SK-N-SH (cell line): ENCODE measurements around the gene CYS1. TPM values are rescaled to one million over a fixed set of nuclear protein-coding genes. Genes with fewer than 3 reads are reported as not detected.

Source experiments
- CTCF ChIA-PET: fragments of 300-600, 350-600 bp; formaldehyde crosslinking; extraction: SDS; loops from one replicate; lab custom pipeline; 2021; lab: Yijun Ruan, JAX
- POLR2A ChIA-PET: fragments of 350-600 bp; sonication (Branson Sonifier 250); formaldehyde crosslinking; extraction: SDS; loops from one replicate; lab custom pipeline; 2020; ENCODE audit warnings: antibody characterized with exemption, inconsistent platforms; lab: Yijun Ruan, JAX
- DNase-seq: peaks from one replicate; pipeline ENCODE4 v3.0.0; 2012
- H2AFZ ChIP-seq: fragments of 200-600 bp; sonication (generic); 2 replicates; pipeline ENCODE4 v1.8.1; 2016; ENCODE audit warnings: antibody characterized with exemption, mild to moderate bottlenecking, low read depth
- H3F3A ChIP-seq: fragments of 200-600 bp; sonication (generic); replicated peaks from 2 replicates; pipeline ENCODE3; 2016; ENCODE audit warnings: antibody characterized with exemption, mild to moderate bottlenecking; ENCODE audit not compliant: insufficient read depth
- H3K27ac ChIP-seq, 2 experiments: fragments of 200-500 bp in 1 of 2; fragments of 200-600 bp in 1 of 2; sonication (Bioruptor generic) in 1 of 2; sonication (generic), shearing (Covaris generic) in 1 of 2; 2 replicates each; pipeline versions ENCODE4 v1.5.1 to v1.6.1; 2014 to 2016; ENCODE audit warnings: low read depth in 2 of 2, inconsistent platforms in 1 of 2, low read length in 1 of 2, mild to moderate bottlenecking in 1 of 2, mixed read lengths in 1 of 2
- H3K27me3 ChIP-seq: fragments of 200-600 bp; sonication (generic), shearing (Covaris generic); 2 replicates; pipeline ENCODE4 v1.6.1; 2016; ENCODE audit warnings: mixed run types; ENCODE audit not compliant: insufficient read depth
- H3K36me3 ChIP-seq, 2 experiments: fragments of 200-500 bp in 1 of 2; fragments of 200-600 bp in 1 of 2; sonication (Bioruptor generic) in 1 of 2; sonication (generic) in 1 of 2; replicated peaks in 1 of 2; 2 replicates each; pipeline versions ENCODE3 to v1.5.1; 2014 to 2016; ENCODE audit warnings: low read length in 1 of 2, mild to moderate bottlenecking in 1 of 2; ENCODE audit not compliant: insufficient read depth in 2 of 2, control insufficient read depth in 1 of 2
- H3K4me1 ChIP-seq, 2 experiments: fragments of 200-500 bp in 1 of 2; fragments of 200-600 bp in 1 of 2; sonication (Bioruptor generic) in 1 of 2; sonication (generic), shearing (Covaris generic) in 1 of 2; 2 replicates each; pipeline versions ENCODE4 v1.5.1 to v1.6.1; 2014 to 2016; ENCODE audit warnings: low read depth in 1 of 2, low read length in 1 of 2, mixed run types in 1 of 2; ENCODE audit not compliant: insufficient read depth in 2 of 2, control insufficient read depth in 1 of 2
- H3K4me2 ChIP-seq: fragments of 200-600 bp; sonication (generic), shearing (Covaris generic); 2 replicates; pipeline ENCODE4 v1.6.1; 2017; ENCODE audit warnings: mixed run types
- H3K4me3 ChIP-seq, 2 experiments: fragments of 200-500 bp in 1 of 2; fragments of 200-600 bp in 1 of 2; sonication (Bioruptor generic) in 1 of 2; sonication (generic), shearing (Covaris generic) in 1 of 2; 2 replicates each; pipeline versions ENCODE4 v1.5.1 to v1.8.1; 2014 to 2016; ENCODE audit warnings: low read depth in 2 of 2, inconsistent platforms in 1 of 2, low read length in 1 of 2, mild to moderate bottlenecking in 1 of 2, mixed read lengths in 1 of 2, moderate library complexity in 1 of 2
- H3K79me2 ChIP-seq: fragments of 200-600 bp; sonication (generic); 2 replicates; pipeline ENCODE4 v1.8.1; 2017; ENCODE audit warnings: mild to moderate bottlenecking; ENCODE audit not compliant: insufficient read depth
- H3K9ac ChIP-seq: fragments of 200-600 bp; sonication (generic); 2 replicates; pipeline ENCODE4 v1.6.1; 2017; ENCODE audit warnings: mixed run types
- H3K9me2 ChIP-seq: fragments of 200-600 bp; sonication (generic); 2 replicates; pipeline ENCODE4 v1.6.1; 2017; ENCODE audit warnings: mixed run types
- H3K9me3 ChIP-seq: fragments of 200-600 bp; sonication (generic); 2 replicates; pipeline ENCODE4 v1.6.1; 2017; ENCODE audit warnings: mixed run types, mild to moderate bottlenecking, moderate library complexity
- H4K20me1 ChIP-seq: fragments of 200-600 bp; sonication (generic); 2 replicates; pipeline ENCODE4 v1.6.1; 2017; ENCODE audit warnings: mild to moderate bottlenecking, mixed run types; ENCODE audit not compliant: insufficient read depth
- CHD2 ChIP-seq: fragments of 150-350 bp; IDR thresholded peaks from 2 replicates; pipeline ENCODE4 v1.6.1; 2018; ENCODE audit warnings: low read length; ENCODE audit not compliant: partially characterized antibody
- CTCF ChIP-seq: fragments of 200-600 bp; sonication (generic); IDR thresholded peaks from 2 replicates; pipeline ENCODE4 v1.6.1; 2017; ENCODE audit warnings: antibody characterized with exemption, mild to moderate bottlenecking, moderate library complexity
- MXI1 ChIP-seq: IDR thresholded peaks from 2 replicates; pipeline ENCODE4 v1.6.1; 2012; ENCODE audit warnings: mild to moderate bottlenecking, low read depth, low read length, improper control_type of control experiment
- REST ChIP-seq: IDR thresholded peaks from 2 replicates; pipeline ENCODE4 v1.6.1; 2012; ENCODE audit warnings: mild to moderate bottlenecking, low read depth, low read length, moderate library complexity
- RXRA ChIP-seq: IDR thresholded peaks from 2 replicates; pipeline ENCODE4 v1.4.0; 2012; ENCODE audit warnings: low read depth, mild to moderate bottlenecking, borderline replicate concordance
- SIN3A ChIP-seq: IDR thresholded peaks from 2 replicates; pipeline ENCODE4 v1.6.1; 2012; ENCODE audit warnings: low read depth, mild to moderate bottlenecking, low read length, moderate library complexity, borderline replicate concordance
- ZBTB33 ChIP-seq: IDR thresholded peaks from 2 replicates; pipeline ENCODE4 v1.4.0; 2012; ENCODE audit warnings: low read depth, borderline replicate concordance
- WGBS: methylation state at CpG from one replicate; pipeline ENCODE4 v1.1.6; 2017; ENCODE audit warnings: low lambda C conversion rate; 5-methylcytosine and 5-hydroxymethylcytosine counted together
- polyA plus RNA-seq, 3 experiments: library from polyadenylated mRNA; depleted of rRNA; stranded (reverse); fragments of >200 nt; gene quantifications; 2 replicates each; pipeline ENCODE4 v1.2.3, GENCODE V29; 2012
- TF ChIP-seq, protein P1 (sequence below): IDR thresholded peaks from 2 replicates; pipeline ENCODE4; 2012

The CYS1 gene
- polyA plus RNA-seq, 1 of the 3 experiments (the other 2 are of a cell fraction), result 1.2 TPM

DNA sequence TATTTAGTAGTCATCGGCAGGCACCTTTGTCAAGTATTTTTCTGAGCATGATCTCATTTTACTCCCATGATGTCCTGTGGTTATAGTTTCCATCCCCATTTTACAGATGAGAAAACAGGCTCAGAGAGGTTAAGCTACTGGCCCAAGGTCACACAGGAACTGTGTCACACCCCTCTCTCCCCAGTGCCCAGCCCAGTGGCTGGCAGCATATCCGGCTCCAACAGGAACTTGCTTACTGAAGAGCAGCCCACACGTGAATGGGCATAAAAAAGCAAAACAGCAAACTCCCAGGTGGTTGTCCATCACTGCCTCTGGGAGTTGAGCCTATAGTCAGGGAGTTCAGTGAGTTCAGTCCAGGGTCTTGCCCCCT lies 45.2 kb downstream of the CYS1 start:
- Histone ChIP-seq H2AFZ (no peak overlapping the region), H3K4me3 (no peak overlapping the region), H3F3A (peaks cover 11% of the 10 kb centered on the region), H3K27me3 (no peaks in the 10 kb centered on the region), H3K9me2 (no peaks in the 10 kb centered on the region), H3K4me2 (no peak overlapping the region), H3K9ac (no peak overlapping the region), H3K4me1 (peaks cover 8 to 28% of the 10 kb centered on the region in 2 experiments; a peak in 2 of 4 replicates), H3K36me3 (no peaks in the 10 kb centered on the region), H3K79me2 (no peaks in the 10 kb centered on the region), H3K9me3 (no peaks in the 10 kb centered on the region), H4K20me1 (no peaks in the 10 kb centered on the region), H3K27ac (no peak overlapping the region)
- WGBS, result 97% methylated on average over 3 of the region's 3 CpGs
- ChIA-PET CTCF (interaction anchor here (0.9 to 3.0 kb wide), 15 partner anchors 9 to 236 kb away, joined by 3 to 36 read pairs (median 4); no protein-coding TSS in a partner anchor), POLR2A (no interaction called here)
- DNase-seq, result no peak
- TF ChIP-seq MXI1 (no peak), ZBTB33 (no peak), CHD2 (no peak), REST (no peak), SIN3A (no peak), RXRA (no peak), CTCF (no peak)
- TF ChIP-seq, protein P1, sequence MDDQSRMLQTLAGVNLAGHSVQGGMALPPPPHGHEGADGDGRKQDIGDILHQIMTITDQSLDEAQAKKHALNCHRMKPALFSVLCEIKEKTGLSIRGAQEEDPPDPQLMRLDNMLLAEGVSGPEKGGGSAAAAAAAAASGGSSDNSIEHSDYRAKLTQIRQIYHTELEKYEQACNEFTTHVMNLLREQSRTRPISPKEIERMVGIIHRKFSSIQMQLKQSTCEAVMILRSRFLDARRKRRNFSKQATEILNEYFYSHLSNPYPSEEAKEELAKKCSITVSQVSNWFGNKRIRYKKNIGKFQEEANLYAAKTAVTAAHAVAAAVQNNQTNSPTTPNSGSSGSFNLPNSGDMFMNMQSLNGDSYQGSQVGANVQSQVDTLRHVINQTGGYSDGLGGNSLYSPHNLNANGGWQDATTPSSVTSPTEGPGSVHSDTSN, result no peak
